ENCODE measurements around the gene DOCK6. TPM values are rescaled to one million over a fixed set of nuclear protein-coding genes. Genes with fewer than 3 reads are reported as not detected.

DOCK6 gene
- total RNA-seq, 1 experiment from 2014 or later = 54.8 TPM

DNA sequence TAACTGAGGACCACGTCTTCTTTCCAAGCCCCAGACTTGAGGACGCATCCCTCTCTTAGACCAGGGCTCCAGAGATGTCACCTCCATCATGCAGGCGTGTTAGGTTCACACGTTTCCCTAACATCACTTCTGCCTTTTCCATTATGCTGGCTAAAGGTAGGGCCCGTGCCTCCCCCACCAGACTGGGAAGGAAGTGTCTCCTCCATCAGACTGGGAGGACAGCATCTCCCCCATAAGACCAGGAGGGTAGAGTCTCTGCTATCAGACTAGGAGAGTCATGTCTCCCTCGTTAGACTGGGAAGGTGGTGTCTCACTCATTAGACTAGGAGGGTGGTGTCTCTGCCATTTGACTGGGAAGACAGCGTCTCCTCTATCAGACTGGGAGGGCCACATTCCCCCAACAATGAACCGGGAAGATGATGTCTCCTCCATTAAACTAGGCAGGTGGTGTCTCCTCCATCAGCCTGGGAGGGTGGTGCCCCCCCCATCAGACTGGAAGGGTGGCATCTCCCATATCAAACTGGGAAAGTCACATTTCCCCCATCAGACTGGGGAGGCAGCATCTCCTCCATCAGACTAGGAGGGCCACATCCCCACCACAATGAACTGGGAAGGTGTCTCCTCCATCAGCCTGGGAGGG is 88.7 kb downstream of the DOCK6 start:
- Mint-ChIP-seq H3K27me3 (ENCODE audit: unreplicated experiment) (no peaks in the 10 kb centered on the region), H3K4me1 (ENCODE audit: low read depth, unreplicated experiment) (no peaks in the 10 kb centered on the region), H3K36me3 (ENCODE audit: insufficient read depth, unreplicated experiment) (peaks cover 11% of the 10 kb centered on the region), H3K9me3 (ENCODE audit: low read depth, unreplicated experiment) (no peaks in the 10 kb centered on the region), H3K4me3 (ENCODE audit: low read depth, unreplicated experiment) (no peak overlapping the region), H3K27ac (ENCODE audit: unreplicated experiment) (no peak overlapping the region)
- intact Hi-C loops (cut with micrococcal nuclease; ENCODE audit: unreplicated experiment) = no loop called here
- DNase-seq = no peak
- no TSS peak for BruUV-seq (replicated peaks)
- TF ChIP-seq, protein P1, sequence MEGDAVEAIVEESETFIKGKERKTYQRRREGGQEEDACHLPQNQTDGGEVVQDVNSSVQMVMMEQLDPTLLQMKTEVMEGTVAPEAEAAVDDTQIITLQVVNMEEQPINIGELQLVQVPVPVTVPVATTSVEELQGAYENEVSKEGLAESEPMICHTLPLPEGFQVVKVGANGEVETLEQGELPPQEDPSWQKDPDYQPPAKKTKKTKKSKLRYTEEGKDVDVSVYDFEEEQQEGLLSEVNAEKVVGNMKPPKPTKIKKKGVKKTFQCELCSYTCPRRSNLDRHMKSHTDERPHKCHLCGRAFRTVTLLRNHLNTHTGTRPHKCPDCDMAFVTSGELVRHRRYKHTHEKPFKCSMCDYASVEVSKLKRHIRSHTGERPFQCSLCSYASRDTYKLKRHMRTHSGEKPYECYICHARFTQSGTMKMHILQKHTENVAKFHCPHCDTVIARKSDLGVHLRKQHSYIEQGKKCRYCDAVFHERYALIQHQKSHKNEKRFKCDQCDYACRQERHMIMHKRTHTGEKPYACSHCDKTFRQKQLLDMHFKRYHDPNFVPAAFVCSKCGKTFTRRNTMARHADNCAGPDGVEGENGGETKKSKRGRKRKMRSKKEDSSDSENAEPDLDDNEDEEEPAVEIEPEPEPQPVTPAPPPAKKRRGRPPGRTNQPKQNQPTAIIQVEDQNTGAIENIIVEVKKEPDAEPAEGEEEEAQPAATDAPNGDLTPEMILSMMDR (IDR thresholded peaks at IDR 0.05; ENCODE audit: unreplicated experiment) = no peak
- CTCF ChIA-PET = no interaction called here

DNA sequence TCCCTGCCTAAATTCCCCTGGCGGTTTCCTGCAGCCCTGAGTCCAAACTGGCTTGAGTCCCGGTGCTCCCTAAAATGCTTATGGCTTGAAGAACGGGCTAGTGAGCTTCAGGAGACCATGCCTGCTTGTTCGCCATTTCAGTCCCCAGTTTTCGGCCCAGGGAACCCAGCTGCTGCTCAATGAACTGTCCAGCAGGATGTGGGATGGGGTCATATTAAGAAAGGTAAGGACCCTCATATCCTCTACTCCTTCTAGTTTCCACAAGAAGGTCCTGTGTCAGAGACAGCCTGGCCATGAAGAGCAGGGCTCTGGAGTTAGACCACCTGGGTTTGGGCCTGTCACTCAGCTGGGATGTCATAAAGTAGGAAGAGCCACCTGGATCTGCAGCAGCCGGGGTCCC is 89.7 kb downstream of the DOCK6 start:
- BruUV-seq (replicated peaks) = no TSS peak
- no peaks in the 10 kb centered on the region for H3K4me1 Mint-ChIP-seq (ENCODE audit: low read depth, unreplicated experiment)
- H3K36me3 Mint-ChIP-seq (ENCODE audit: insufficient read depth, unreplicated experiment) = peaks cover 8% of the 10 kb centered on the region
- no peak overlapping the region for H3K4me3 Mint-ChIP-seq (ENCODE audit: low read depth, unreplicated experiment)
- no peak for DNase-seq
- H3K27me3 Mint-ChIP-seq (ENCODE audit: unreplicated experiment) = no peaks in the 10 kb centered on the region
- no peaks in the 10 kb centered on the region for H3K9me3 Mint-ChIP-seq (ENCODE audit: low read depth, unreplicated experiment)
- intact Hi-C loops (cut with micrococcal nuclease; ENCODE audit: unreplicated experiment) = no loop called here
- H3K27ac Mint-ChIP-seq (ENCODE audit: unreplicated experiment) = no peak overlapping the region
- TF ChIP-seq, protein P1 (IDR thresholded peaks at IDR 0.05; ENCODE audit: unreplicated experiment) = no peak
- CTCF ChIA-PET = no interaction called here

DNA sequence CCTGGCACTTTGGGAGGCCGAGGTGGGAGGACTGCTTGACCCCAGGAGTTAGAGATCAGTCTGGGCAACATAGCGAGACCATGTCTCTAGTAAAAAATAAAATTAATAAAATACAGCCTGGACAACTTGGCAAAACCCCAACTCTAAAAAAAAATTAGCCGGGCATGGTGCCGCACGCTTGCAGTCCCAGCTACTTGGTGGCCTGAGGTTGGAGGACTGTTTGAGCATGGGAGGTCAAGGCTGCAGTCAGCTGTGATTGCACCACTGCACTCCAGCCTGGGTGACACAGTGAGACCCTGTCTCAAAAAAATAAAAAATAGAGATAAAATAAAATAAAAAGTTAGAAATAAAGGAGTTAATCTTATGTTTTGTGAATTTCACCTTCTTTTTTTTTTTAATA is 91.2 kb downstream of the DOCK6 start:
- H3K27me3 Mint-ChIP-seq (ENCODE audit: unreplicated experiment) = no peaks in the 10 kb centered on the region
- no peaks in the 10 kb centered on the region for H3K4me1 Mint-ChIP-seq (ENCODE audit: low read depth, unreplicated experiment)
- H3K4me3 Mint-ChIP-seq (ENCODE audit: low read depth, unreplicated experiment) = no peak overlapping the region
- no peak for DNase-seq
- no peaks in the 10 kb centered on the region for H3K9me3 Mint-ChIP-seq (ENCODE audit: low read depth, unreplicated experiment)
- CTCF ChIA-PET = no interaction called here
- no TSS peak for BruUV-seq (replicated peaks)
- TF ChIP-seq, protein P1 (IDR thresholded peaks at IDR 0.05; ENCODE audit: unreplicated experiment) = no peak
- intact Hi-C loops (cut with micrococcal nuclease; ENCODE audit: unreplicated experiment) = no loop called here
- H3K27ac Mint-ChIP-seq (ENCODE audit: unreplicated experiment) = no peak overlapping the region
- H3K36me3 Mint-ChIP-seq (ENCODE audit: insufficient read depth, unreplicated experiment) = peaks cover 8% of the 10 kb centered on the region

DNA sequence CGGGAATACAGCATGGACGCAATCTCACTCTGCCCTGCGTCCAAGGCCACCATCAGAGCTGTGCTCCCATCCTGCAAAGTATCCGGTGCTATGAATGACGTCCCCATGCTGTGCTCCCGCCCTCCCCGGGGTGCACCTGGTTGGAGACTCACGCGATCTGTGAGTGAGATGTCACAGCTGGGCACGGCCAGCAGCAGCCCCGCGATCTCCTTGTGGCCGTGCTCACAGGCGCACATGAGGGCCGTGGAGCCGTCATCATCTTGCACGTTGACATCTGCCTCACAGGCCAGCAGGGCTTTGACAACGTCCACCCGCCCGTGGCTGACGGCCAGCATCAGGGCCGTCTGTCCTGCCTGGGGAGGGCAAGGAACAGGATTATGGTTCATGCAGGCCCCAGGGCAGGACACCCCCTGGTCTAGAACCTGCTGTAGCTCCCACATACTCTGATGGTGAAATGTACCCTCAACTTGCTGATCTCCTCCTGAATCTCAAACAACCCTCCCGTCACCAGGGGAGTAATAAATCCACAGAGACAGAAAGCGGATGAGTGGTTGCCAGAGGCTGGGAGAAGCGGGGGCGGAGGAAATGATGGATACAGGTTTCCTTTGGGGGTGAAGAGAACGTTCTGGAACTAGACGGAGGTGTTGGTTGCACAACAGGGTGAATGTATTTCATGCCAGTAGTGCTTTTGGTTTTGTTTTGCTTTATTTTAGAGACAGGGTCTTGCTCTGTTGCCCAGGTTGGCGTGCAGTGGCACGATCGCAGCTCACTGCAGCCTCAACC is 92.2 kb downstream of the DOCK6 start:
- no peak for DNase-seq
- Mint-ChIP-seq H3K4me1 (ENCODE audit: low read depth, unreplicated experiment) (no peaks in the 10 kb centered on the region), H3K4me3 (ENCODE audit: low read depth, unreplicated experiment) (no peak overlapping the region), H3K9me3 (ENCODE audit: low read depth, unreplicated experiment) (no peaks in the 10 kb centered on the region), H3K27ac (ENCODE audit: unreplicated experiment) (no peak overlapping the region), H3K27me3 (ENCODE audit: unreplicated experiment) (no peaks in the 10 kb centered on the region), H3K36me3 (ENCODE audit: insufficient read depth, unreplicated experiment) (peaks cover 8% of the 10 kb centered on the region)
- CTCF ChIA-PET = no interaction called here
- BruUV-seq (replicated peaks) = no TSS peak
- intact Hi-C loops (cut with micrococcal nuclease; ENCODE audit: unreplicated experiment) = no loop called here
- TF ChIP-seq, protein P1 (IDR thresholded peaks at IDR 0.05; ENCODE audit: unreplicated experiment) = no peak
